A549 (cell line): ENCODE results near the gene LYPD6. TPM values are rescaled to one million over a fixed set of nuclear protein-coding genes. Genes with fewer than 3 reads are reported as not detected.

Source experiments
- ATAC-seq, 2 experiments: fragments of 200-7000 bp in 1 of 2; fragments of >200 bp in 1 of 2; cut with Nextera tagmentation in 1 of 2; cut with Tn5 transposase in 1 of 2; 3 replicates each; pipeline versions ENCODE4 v1.8.0 to v1.9.1; 2018 to 2020; ENCODE audit warnings: mild to moderate bottlenecking in 1 of 2, moderate library complexity in 1 of 2
- CTCF ChIA-PET: fragments of 300-600 bp; sonication (Branson Sonifier 250); formaldehyde crosslinking; extraction: SDS; loops from one replicate; lab custom pipeline; 2021; ENCODE audit warnings: antibody characterized with exemption, inconsistent platforms; lab: Yijun Ruan, JAX
- POLR2A ChIA-PET: fragments of 350-600 bp; formaldehyde crosslinking; extraction: SDS; loops from one replicate; lab custom pipeline; 2021; ENCODE audit warnings: antibody characterized with exemption, inconsistent platforms; lab: Yijun Ruan, JAX
- DNase-seq, 2 experiments: peaks; one replicate each; pipeline versions ENCODE4 v3.0.0 to v3.0.0-alpha.2; 2011 to 2016; ENCODE audit warnings: low read depth in 1 of 2, low spot score in 1 of 2
- FAIRE-seq: peaks from 2 replicates; lab custom pipeline; 2011; peaks lifted over from hg19 to GRCh38; lab: Jason Lieb, UNC
- H3K27ac ChIP-seq, 2 experiments: fragments of >200 bp; sonication (Bioruptor Twin); formaldehyde crosslinking; 3 replicates each; pipeline ENCODE4 v1.5.1; 2016 to 2017
- H3K4me1 ChIP-seq: fragments of >200 bp; sonication (Bioruptor Twin); formaldehyde crosslinking; 3 replicates; pipeline ENCODE4 v1.6.1; 2016
- H3K4me2 ChIP-seq: fragments of >200 bp; sonication (Bioruptor Twin); formaldehyde crosslinking; 3 replicates; pipeline ENCODE4 v1.6.1; 2016
- H3K4me3 ChIP-seq: fragments of >200 bp; sonication (Bioruptor Twin); formaldehyde crosslinking; 3 replicates; pipeline ENCODE4 v1.5.1; 2016
- H3K9me3 ChIP-seq: fragments of >200 bp; sonication (Bioruptor Twin); formaldehyde crosslinking; 3 replicates; pipeline ENCODE4 v1.6.1; 2016
- BCL3 ChIP-seq: fragments of >200 bp; sonication (Bioruptor Twin); formaldehyde crosslinking; IDR thresholded peaks from 3 replicates; pipeline ENCODE4 v1.6.1; 2016
- CHD2 ChIP-seq: fragments of 150-350 bp; IDR thresholded peaks from 2 replicates; pipeline ENCODE4 v1.6.1; 2014; ENCODE audit warnings: low read length; ENCODE audit not compliant: partially characterized antibody
- CHD4 ChIP-seq: fragments of 200-600 bp; sonication (generic); IDR thresholded peaks from 2 replicates; pipeline ENCODE4 v1.6.1; 2016; ENCODE audit warnings: antibody characterized with exemption, mild to moderate bottlenecking, borderline replicate concordance
- CTCF ChIP-seq: fragments of >200 bp; sonication (Bioruptor Twin); formaldehyde crosslinking; IDR thresholded peaks from 3 replicates; pipeline ENCODE4 v1.5.1; 2016
- E2F6 ChIP-seq: IDR thresholded peaks from 2 replicates; pipeline ENCODE4 v1.6.1; 2012; ENCODE audit warnings: low read depth, borderline replicate concordance
- EHF ChIP-seq: fragments of 250-450 bp; sonication (Bioruptor Pico); IDR thresholded peaks from 2 replicates; pipeline ENCODE4 v1.5.0; 2020; ENCODE audit warnings: mild to moderate bottlenecking
- EHMT2 ChIP-seq: fragments of 200-600 bp; sonication (generic); IDR thresholded peaks from 2 replicates; pipeline ENCODE4 v1.6.1; 2016; ENCODE audit warnings: antibody characterized with exemption, low read depth, mild to moderate bottlenecking, moderate library complexity
- EP300 ChIP-seq, 2 experiments: fragments of >200 bp; sonication (Bioruptor Twin); formaldehyde crosslinking; IDR thresholded peaks; 2 replicates in 1 of 2; 3 replicates in 1 of 2; pipeline ENCODE4 v1.6.1; 2016 to 2017
- ESRRA ChIP-seq: fragments of 150-350 bp; IDR thresholded peaks from 2 replicates; pipeline ENCODE4 v1.6.1; 2014; ENCODE audit warnings: mild to moderate bottlenecking, low read length, borderline replicate concordance
- FOSL2 ChIP-seq, 2 experiments: fragments of 450-650 bp in 1 of 2; fragments of >200 bp in 1 of 2; sonication (Bioruptor Twin) in 1 of 2; formaldehyde crosslinking; IDR thresholded peaks; 2 replicates each; pipeline versions ENCODE4 v1.5.0 to v1.6.1; 2016 to 2020; ENCODE audit warnings: mild to moderate bottlenecking in 1 of 2, moderate library complexity in 1 of 2
- GATA3 ChIP-seq: IDR thresholded peaks from 2 replicates; pipeline ENCODE4 v1.6.1; 2012; ENCODE audit warnings: borderline replicate concordance
- HOXA7 ChIP-seq: fragments of 250-450 bp; sonication (Bioruptor Pico); IDR thresholded peaks from 2 replicates; pipeline ENCODE4 v1.5.0; 2020; ENCODE audit warnings: mild to moderate bottlenecking, moderate library complexity
- HOXB5 ChIP-seq: fragments of 250-450 bp; sonication (Bioruptor Pico); IDR thresholded peaks from 2 replicates; pipeline ENCODE4 v1.5.0; 2020; ENCODE audit warnings: mild to moderate bottlenecking, moderate library complexity
- KDM1A ChIP-seq: fragments of 200-600 bp; sonication (generic); IDR thresholded peaks from 2 replicates; pipeline ENCODE4 v1.6.1; 2016; ENCODE audit warnings: low read depth, mild to moderate bottlenecking
- MAFK ChIP-seq: fragments of 450-650 bp; IDR thresholded peaks from 2 replicates; pipeline ENCODE4 v1.6.1; 2014; ENCODE audit not compliant: partially characterized antibody
- MAX ChIP-seq: IDR thresholded peaks from 2 replicates; pipeline ENCODE4 v1.6.1; 2012
- MYC ChIP-seq: IDR thresholded peaks from 2 replicates; pipeline ENCODE4 v1.6.1; 2012; ENCODE audit warnings: mild to moderate bottlenecking, inconsistent platforms, low read length, improper control_type of control experiment, borderline replicate concordance
- NR3C1 ChIP-seq: fragments of >200 bp; sonication (Bioruptor Twin); formaldehyde crosslinking; IDR thresholded peaks from 3 replicates; pipeline ENCODE4 v1.6.1; 2017
- PBX3 ChIP-seq: IDR thresholded peaks from 2 replicates; pipeline ENCODE4 v1.6.1; 2012
- PHF8 ChIP-seq: fragments of 200-600 bp; sonication (generic); IDR thresholded peaks from 2 replicates; pipeline ENCODE4 v1.6.1; 2016; ENCODE audit warnings: low read depth, mild to moderate bottlenecking, antibody characterized with exemption, moderate library complexity, borderline replicate concordance
- POLR2AphosphoS2 ChIP-seq: conservative IDR thresholded peaks from 2 replicates; pipeline ENCODE4 v1.6.1; 2012; ENCODE audit warnings: low read length, improper control_type of control experiment, inconsistent platforms
- RAD21 ChIP-seq, 2 experiments: fragments of >200 bp in 1 of 2; sonication (Bioruptor Twin) in 1 of 2; formaldehyde crosslinking in 1 of 2; IDR thresholded peaks in 1 of 2; conservative IDR thresholded peaks in 1 of 2; 2 replicates in 1 of 2; 3 replicates in 1 of 2; pipeline ENCODE4 v1.6.1; 2012 to 2018; ENCODE audit warnings: inconsistent platforms in 1 of 2
- RARB ChIP-seq: fragments of 250-450 bp; sonication (Bioruptor Pico); IDR thresholded peaks from 2 replicates; pipeline ENCODE4 v1.8.0; 2021; ENCODE audit warnings: mild to moderate bottlenecking, moderate library complexity
- RNF2 ChIP-seq: fragments of 200-600 bp; sonication (generic); IDR thresholded peaks from 2 replicates; pipeline ENCODE4 v1.6.1; 2016; ENCODE audit warnings: low read depth, mild to moderate bottlenecking, antibody characterized with exemption, moderate library complexity, borderline replicate concordance
- TFCP2L1 ChIP-seq: fragments of 250-450 bp; sonication (Bioruptor Pico); IDR thresholded peaks from 2 replicates; pipeline ENCODE4 v1.5.0; 2021; ENCODE audit warnings: mild to moderate bottlenecking
- USF2 ChIP-seq: fragments of 450-650 bp; IDR thresholded peaks from 2 replicates; pipeline ENCODE4 v1.6.1; 2014; ENCODE audit warnings: antibody characterized with exemption
- ZFP36 ChIP-seq: fragments of 450-650 bp; IDR thresholded peaks from 2 replicates; pipeline ENCODE4 v1.6.1; 2014; ENCODE audit warnings: borderline replicate concordance; ENCODE audit not compliant: partially characterized antibody
- ZNF302 ChIP-seq: fragments of 250-450 bp; sonication (Bioruptor Pico); IDR thresholded peaks from 2 replicates; pipeline ENCODE4 v1.9.0; 2021; ENCODE audit warnings: inconsistent platforms, mild to moderate bottlenecking, moderate library complexity
- WGBS: methylation state at CpG from one replicate; pipeline ENCODE4 v1.1.6; 2017; ENCODE audit errors: missing lambda C conversion rate; 5-methylcytosine and 5-hydroxymethylcytosine counted together
- polyA plus RNA-seq, 4 experiments: library from polyadenylated mRNA; depleted of rRNA in 3 of 4; stranded (reverse); fragments of >200 nt; fragmentation: RNase III in 1 of 4; extraction: RNeasy Plus Mini Kit Qiagen cat#74134 plus additional on column Dnase treatment in 1 of 4; gene quantifications; 2 replicates in 3 of 4; 3 replicates in 1 of 4; pipeline ENCODE4 v1.2.3, GENCODE V29; 2011 to 2017

LYPD6 gene
- polyA plus RNA-seq, 2 of the 4 experiments (the other 2 are of a cell fraction) = 0.08 to 0.09 TPM

GRCh38 chr2:149466635-149467034 is 136.2 kb downstream of the LYPD6 start (continued):
- no peak for TF ChIP-seq E2F6

- no peak for ATAC-seq
- TF ChIP-seq CHD4 = no peak
- no peak for TF ChIP-seq ZNF302
- no peak for TF ChIP-seq PBX3
- no peak for TF ChIP-seq USF2
- TF ChIP-seq HOXA7 = no peak
- no peak for TF ChIP-seq EP300 (IDR thresholded peaks at IDR 0.05)
- no peak for TF ChIP-seq E2F6
- no peak for TF ChIP-seq MYC
- TF ChIP-seq ESRRA = no peak
- no peak for TF ChIP-seq RNF2
- TF ChIP-seq FOSL2 (IDR thresholded peaks at IDR 0.05) = no peak
- TF ChIP-seq FOSL2 (CRISPR knock-in tag; IDR thresholded peaks at IDR 0.05) = no peak
- no peak for TF ChIP-seq TFCP2L1 (CRISPR knock-in tag)
- TF ChIP-seq CHD2 = no peak
- no peak for TF ChIP-seq RAD21 (conservative IDR thresholded peaks at IDR 0.05 in 1 of 2, IDR thresholded peaks at IDR 0.05 in 1 of 2)
- TF ChIP-seq GATA3 = no peak
- no peak for TF ChIP-seq MAX
- TF ChIP-seq, all 56 proteins: peak for 0
- no peaks in the 10 kb centered on the region for H3K9me3 ChIP-seq
- H3K4me3 ChIP-seq = no peak overlapping the region
- POLR2A ChIA-PET = no interaction called here
- CTCF ChIA-PET = interaction anchor here (1.1 to 1.2 kb wide), 2 partner anchors 16 to 450 kb away, joined by 3 to 4 read pairs; no protein-coding TSS in a partner anchor
- no peaks in the 10 kb centered on the region for H3K4me1 ChIP-seq
- DNase-seq (no peak), FAIRE-seq (no peak)
- 52% methylated on average over 2 of the region's 2 CpGs for WGBS
- no peak overlapping the region for H3K4me2 ChIP-seq
- H3K27ac ChIP-seq = no peak overlapping the region
Measured at GRCh38 chr2:149467436-149467835, 137.0 kb downstream of the LYPD6 start.

GRCh38 chr2:149468636-149469035 is 138.2 kb downstream of the LYPD6 start:
- DNase-seq = no peak
- POLR2A ChIA-PET = no interaction called here
- TF ChIP-seq ZFP36 (no peak), CHD2 (no peak), BCL3 (no peak), RARB (CRISPR knock-in tag) (no peak), KDM1A (no peak), MAFK (no peak), HOXB5 (CRISPR knock-in tag) (no peak), FOSL2 (IDR thresholded peaks at IDR 0.05) (no peak), FOSL2 (CRISPR knock-in tag; IDR thresholded peaks at IDR 0.05) (no peak), EHF (no peak), TFCP2L1 (CRISPR knock-in tag) (no peak), CHD4 (no peak), EHMT2 (no peak), PHF8 (no peak), POLR2AphosphoS2 (no peak), E2F6 (no peak), CTCF (no peak), NR3C1 (no peak), ZNF302 (no peak)

More at GRCh38 chr2:149468636-149469035, 138.2 kb downstream of the LYPD6 start:
- ATAC-seq (no peak), FAIRE-seq (no peak)
- H3K4me1 ChIP-seq = no peaks in the 10 kb centered on the region
- H3K4me3 ChIP-seq = no peak overlapping the region
- CTCF ChIA-PET = interaction anchor here (1.3 kb wide), 1 partner anchor 12 kb away, joined by 4 read pairs; no protein-coding TSS in a partner anchor
- H3K9me3 ChIP-seq = no peaks in the 10 kb centered on the region
- no peak overlapping the region for H3K4me2 ChIP-seq
- 13% methylated on average over 4 of the region's 4 CpGs for WGBS
- H3K27ac ChIP-seq = no peak overlapping the region
